GM19395 (cell line): ENCODE data around the gene SLC2A8.

Experiments
- ATAC-seq: cut with Tn5 transposase; IDR thresholded peaks from one replicate; pipeline ENCODE4 v1.9.1; 2021; ENCODE audit warnings: mild to moderate bottlenecking, moderate library complexity; ENCODE audit not compliant: unreplicated experiment

SLC2A8 gene, protein sequence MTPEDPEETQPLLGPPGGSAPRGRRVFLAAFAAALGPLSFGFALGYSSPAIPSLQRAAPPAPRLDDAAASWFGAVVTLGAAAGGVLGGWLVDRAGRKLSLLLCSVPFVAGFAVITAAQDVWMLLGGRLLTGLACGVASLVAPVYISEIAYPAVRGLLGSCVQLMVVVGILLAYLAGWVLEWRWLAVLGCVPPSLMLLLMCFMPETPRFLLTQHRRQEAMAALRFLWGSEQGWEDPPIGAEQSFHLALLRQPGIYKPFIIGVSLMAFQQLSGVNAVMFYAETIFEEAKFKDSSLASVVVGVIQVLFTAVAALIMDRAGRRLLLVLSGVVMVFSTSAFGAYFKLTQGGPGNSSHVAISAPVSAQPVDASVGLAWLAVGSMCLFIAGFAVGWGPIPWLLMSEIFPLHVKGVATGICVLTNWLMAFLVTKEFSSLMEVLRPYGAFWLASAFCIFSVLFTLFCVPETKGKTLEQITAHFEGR

GRCh38 chr9:127396808-127397645 is at the start of gene SLC2A8:
Gene SLC2A8 (plus strand): TSS chr9:127397169. CDS start chr9:127397231, 62 bp downstream.
- peak; percentile 95 for ATAC-seq

GRCh38 chr9:127347831-127348776 is 48.9 kb upstream of the SLC2A8 start:
- ATAC-seq, result no peak

- ATAC-seq, result no peak
Measured at GRCh38 chr9:127349483-127350113, 47.4 kb upstream of the SLC2A8 start.

GRCh38 chr9:127351182-127352166 is 45.5 kb upstream of the SLC2A8 start:
- ATAC-seq, result no peak

DNA sequence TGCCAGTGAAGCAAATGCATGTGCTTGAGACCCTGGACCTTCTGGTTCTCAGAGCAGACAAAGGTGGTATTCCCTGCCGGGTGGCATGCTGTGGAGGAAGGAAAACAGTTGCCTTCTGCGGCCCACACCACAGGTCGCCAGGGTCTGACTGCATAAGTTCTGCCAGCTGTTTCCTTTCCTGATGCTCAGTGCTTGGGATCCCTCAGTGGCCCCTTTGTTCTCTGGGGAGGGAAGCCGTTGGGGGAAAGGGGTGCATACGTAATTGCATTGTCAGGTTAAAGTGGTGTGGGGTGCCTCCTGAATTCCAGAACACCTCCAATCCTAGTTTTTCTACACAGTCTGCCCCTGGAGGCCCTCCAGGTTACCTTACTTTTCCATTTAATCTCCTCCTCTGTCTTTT is 43.1 kb upstream of the SLC2A8 start:
- no peak for ATAC-seq

GRCh38 chr9:127356906-127357305 is 40.1 kb upstream of the SLC2A8 start:
- ATAC-seq, result no peak

- no peak for ATAC-seq
Measured at GRCh38 chr9:127358023-127358535, 38.9 kb upstream of the SLC2A8 start.

GRCh38 chr9:127358770-127359169 is 38.2 kb upstream of the SLC2A8 start:
- ATAC-seq, result no peak

- ATAC-seq, result no peak
Measured at GRCh38 chr9:127360250-127360649, 36.7 kb upstream of the SLC2A8 start.

GRCh38 chr9:127360829-127361228 is 36.1 kb upstream of the SLC2A8 start:
- ATAC-seq, result no peak

DNA sequence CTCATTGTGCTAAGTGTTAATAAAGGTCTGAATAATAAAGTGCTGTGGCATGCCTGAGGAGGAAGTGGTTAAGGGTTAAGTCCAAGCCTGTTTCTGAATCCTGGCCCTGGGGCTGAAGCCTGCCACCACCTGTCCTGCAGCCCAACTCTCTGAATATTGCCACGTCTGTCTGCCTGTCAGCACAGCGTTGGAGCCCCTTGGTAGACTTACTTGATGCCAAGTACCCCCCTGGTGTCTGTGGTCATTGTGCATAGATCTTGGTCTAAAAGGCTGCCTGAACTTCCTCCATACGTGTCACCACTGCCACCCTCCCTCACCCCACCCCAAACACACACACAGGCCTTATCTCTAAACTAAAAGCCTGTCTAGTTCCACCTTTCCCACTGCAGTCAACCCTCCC is 35.4 kb upstream of the SLC2A8 start:
- no peak for ATAC-seq

DNA sequence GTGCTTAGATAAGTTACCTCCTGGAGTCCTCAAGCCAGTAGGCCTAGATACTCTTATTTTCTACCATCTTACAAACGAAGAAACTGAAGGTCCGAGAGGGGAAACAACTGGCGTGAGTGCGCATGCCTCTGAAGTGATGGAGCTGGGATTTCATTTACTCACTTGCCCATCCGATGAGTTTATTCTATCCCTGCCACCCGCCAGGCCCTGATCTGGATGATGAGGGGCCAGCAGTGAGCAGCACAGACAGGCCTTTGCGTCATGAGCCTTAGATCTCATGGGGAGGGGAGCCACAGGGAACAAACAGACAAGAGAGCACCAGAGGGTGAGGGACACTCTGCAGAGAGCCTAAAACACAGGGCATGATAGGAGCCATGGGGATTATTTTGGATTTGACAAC is 34.1 kb upstream of the SLC2A8 start:
- ATAC-seq, result no peak

GRCh38 chr9:127365461-127365860 is 31.5 kb upstream of the SLC2A8 start:
- no peak for ATAC-seq

GRCh38 chr9:127366594-127366993 is 30.4 kb upstream of the SLC2A8 start:
- no peak for ATAC-seq

DNA sequence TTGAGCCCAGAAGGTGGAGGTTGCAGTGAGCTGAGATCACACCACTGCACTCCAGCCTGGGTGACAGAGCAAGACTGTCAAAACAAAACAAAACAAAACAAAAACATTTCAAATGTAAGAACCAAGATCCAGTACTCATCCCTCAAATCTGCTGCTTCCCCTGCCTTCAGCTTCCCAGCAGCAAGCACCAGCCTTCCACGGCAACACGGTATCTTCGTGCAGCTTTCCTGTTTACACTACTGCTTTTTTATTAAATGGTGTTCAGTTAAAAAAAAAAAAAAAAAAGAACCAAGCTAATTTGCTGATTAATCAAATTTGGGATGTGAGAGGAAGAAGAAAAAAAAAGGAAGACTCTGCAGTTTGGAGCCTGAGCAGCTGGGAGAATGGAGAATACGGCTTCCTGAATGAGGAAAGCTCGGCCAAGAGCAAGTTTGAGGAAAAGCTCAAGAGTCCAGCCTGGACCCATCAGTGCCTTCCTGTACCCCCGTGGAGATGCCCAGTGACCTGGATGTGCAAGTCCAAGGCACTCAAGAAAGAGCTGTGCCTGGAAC is 28.0 kb upstream of the SLC2A8 start:
- ATAC-seq, result no peak

DNA sequence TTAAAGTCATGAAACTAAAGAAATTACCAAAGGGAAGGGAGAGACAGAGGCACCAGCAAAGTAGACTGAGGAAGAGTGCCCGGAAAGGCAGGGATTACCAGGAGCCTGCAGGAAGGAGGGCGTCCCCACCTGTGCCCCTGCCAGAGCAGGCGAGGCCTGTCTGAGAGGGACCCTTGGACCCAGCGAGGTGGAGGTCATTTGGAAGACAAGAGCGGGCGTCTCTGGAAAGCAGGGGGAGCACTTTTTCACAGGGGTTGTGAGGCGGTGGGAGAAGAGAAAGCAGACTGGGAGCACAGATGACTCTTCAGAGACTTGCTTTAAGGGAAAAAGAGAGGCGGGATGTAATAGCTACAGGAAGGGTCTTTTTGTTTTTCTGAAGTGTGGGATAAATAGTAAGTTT is 27.5 kb upstream of the SLC2A8 start:
- ATAC-seq, result no peak

- ATAC-seq, result no peak
Measured at GRCh38 chr9:127370147-127370579, 26.8 kb upstream of the SLC2A8 start.
